K562 (cell line): ENCODE results near the gene CUX1. TPM values are rescaled to one million over a fixed set of nuclear protein-coding genes. Genes with fewer than 3 reads are reported as not detected.
A peak's percentile ranks its signal among the peaks of the same experiment; 100 is the strongest.

Experiments
- ATAC-seq: fragments of 200-7000 bp; cut with Tn5 transposase; 3 replicates; pipeline ENCODE4 v1.9.1; 2020; ENCODE audit warnings: moderate library complexity
- BruUV-seq: library from RNA; stranded (reverse); fragments of 400-500 nt; replicated peaks from 2 replicates; lab custom pipeline; 2021; lab: Mats Ljungman, UMichigan
- CTCF ChIA-PET: fragments of 300-600 bp; formaldehyde crosslinking; extraction: SDS; loops from one replicate; lab custom pipeline; 2021; ENCODE audit warnings: low intra/inter-chr PET ratio; lab: Yijun Ruan, JAX
- POLR2A ChIA-PET: fragments of 300-600, 350-650 bp; sonication (Branson Sonifier 250); formaldehyde crosslinking; extraction: SDS; loops from one replicate; lab custom pipeline; 2021; ENCODE audit warnings: antibody characterized with exemption, inconsistent platforms; lab: Yijun Ruan, JAX
- DNase-seq, 4 experiments: peaks; one replicate each; pipeline versions ENCODE4 v3.0.0 to v3.0.0-alpha.2; 2011 to 2018; ENCODE audit warnings: low spot score in 3 of 4, mixed read lengths in 3 of 4; ENCODE audit errors: extremely low read depth in 1 of 4
- FAIRE-seq: peaks from 2 replicates; lab custom pipeline; 2011; peaks lifted over from hg19 to GRCh38; lab: Jason Lieb, UNC
- H2AFZ ChIP-seq: 2 replicates; pipeline ENCODE4 v1.6.0; 2011; ENCODE audit warnings: low read depth, low read length, control low read depth, inconsistent platforms
- H3K27ac ChIP-seq: fragments of 200-600 bp; 3 replicates; pipeline ENCODE4 v1.8.0; 2011; ENCODE audit warnings: low read depth, mild to moderate bottlenecking, control low read depth, inconsistent platforms, low read length, moderate library complexity, mixed read lengths; ENCODE audit errors: extremely low read depth
- H3K27me3 ChIP-seq, 2 experiments: fragments of 300-600 bp in 1 of 2; 2 replicates in 1 of 2; 3 replicates in 1 of 2; pipeline versions ENCODE4 v1.6.0 to v1.8.0; 2011; ENCODE audit warnings: inconsistent platforms in 2 of 2, low read length in 2 of 2, mild to moderate bottlenecking in 1 of 2, mixed read lengths in 1 of 2, moderate library complexity in 1 of 2; ENCODE audit not compliant: control insufficient read depth in 2 of 2, insufficient read depth in 2 of 2
- H3K36me3 ChIP-seq: fragments of 300-600 bp; 3 replicates; pipeline ENCODE4 v1.8.0; 2011; ENCODE audit warnings: mild to moderate bottlenecking, low read length, inconsistent platforms; ENCODE audit not compliant: control insufficient read depth, insufficient read depth
- H3K4me1 ChIP-seq, 2 experiments: fragments of 200-600 bp in 1 of 2; replicated peaks in 1 of 2; 2 replicates in 1 of 2; 3 replicates in 1 of 2; pipeline versions ENCODE4 v1.5.1 to v1.8.0; 2011; ENCODE audit warnings: inconsistent platforms in 2 of 2, low read length in 2 of 2, mild to moderate bottlenecking in 1 of 2, mixed read lengths in 1 of 2, moderate library complexity in 1 of 2; ENCODE audit not compliant: control insufficient read depth in 2 of 2, insufficient read depth in 2 of 2
- H3K4me2 ChIP-seq: 2 replicates; pipeline ENCODE4 v1.6.1; 2011; ENCODE audit warnings: low read length, control low read depth, inconsistent platforms, mixed read lengths; ENCODE audit not compliant: insufficient read depth
- H3K4me3 ChIP-seq: fragments of 200-600 bp; sonication (generic), shearing (Covaris generic); 2 replicates; pipeline ENCODE4 v1.5.1; 2016; ENCODE audit warnings: control low read depth, inconsistent platforms
- H3K79me2 ChIP-seq: fragments of 200-600 bp; 3 replicates; pipeline ENCODE4 v1.8.0; 2011; ENCODE audit warnings: low read length, inconsistent platforms; ENCODE audit not compliant: control insufficient read depth, insufficient read depth
- H3K9ac ChIP-seq, 2 experiments: 2 replicates each; pipeline versions ENCODE4 v1.6.0 to v1.6.1; 2011; ENCODE audit warnings: low read depth in 2 of 2, low read length in 2 of 2, control low read depth in 1 of 2, inconsistent platforms in 1 of 2, mild to moderate bottlenecking in 1 of 2, mixed read lengths in 1 of 2; ENCODE audit not compliant: insufficient read depth in 1 of 2
- H3K9me1 ChIP-seq: one replicate; pipeline ENCODE4 v1.6.0; 2011; ENCODE audit warnings: inconsistent platforms, mild to moderate bottlenecking, low read length, moderate library complexity; ENCODE audit not compliant: control insufficient read depth, insufficient read depth
- H3K9me3 ChIP-seq: replicated peaks from 2 replicates; pipeline ENCODE4 v1.5.1; 2011; ENCODE audit warnings: low read depth, low read length, inconsistent platforms; ENCODE audit not compliant: control insufficient read depth, insufficient read depth
- H4K20me1 ChIP-seq: replicated peaks from 2 replicates; pipeline ENCODE4 v1.6.1; 2011; ENCODE audit warnings: low read length, inconsistent platforms, mixed read lengths; ENCODE audit not compliant: control insufficient read depth, insufficient read depth
- CTBP1 ChIP-seq: fragments of 450-650 bp; IDR thresholded peaks from 2 replicates; pipeline ENCODE4 v1.6.1; 2016; ENCODE audit warnings: borderline replicate concordance
- EGR1 ChIP-seq: fragments of 450-650 bp; conservative IDR thresholded peaks from 2 replicates; pipeline ENCODE4 v1.6.1; 2017; ENCODE audit warnings: mild to moderate bottlenecking
- PHTF2 ChIP-seq: fragments of 250-450 bp; sonication (Bioruptor Pico); IDR thresholded peaks from 2 replicates; pipeline ENCODE4 v1.5.0; 2021; ENCODE audit warnings: mild to moderate bottlenecking
- ZNF518B ChIP-seq: fragments of 250-450 bp; sonication (Bioruptor Pico); IDR thresholded peaks from 2 replicates; pipeline ENCODE4 v1.5.0; 2021; ENCODE audit warnings: mild to moderate bottlenecking, moderate library complexity
- WGBS: fragments of 100-300 bp; shearing (Covaris generic); methylation state at CpG from one replicate; pipeline ENCODE4 v1.1.6; 2016; ENCODE audit warnings: low coverage, mixed read lengths; ENCODE audit not compliant: insufficient coverage; ENCODE audit errors: missing lambda C conversion rate; 5-methylcytosine and 5-hydroxymethylcytosine counted together
- in situ Hi-C: fragments of 300-500 bp; cut with MboI; formaldehyde crosslinking; loops from 4 replicates; pipeline ENCODE4 v1.15.0; 2018; ENCODE audit warnings: inconsistent platforms, mixed read lengths
- intact Hi-C: fragments of 100-400 bp; cut with micrococcal nuclease; formaldehyde crosslinking; loops from 2 replicates; pipeline ENCODE4 v1.14.2; 2022
- polyA plus RNA-seq, 8 experiments: library from polyadenylated mRNA; depleted of rRNA in 4 of 8; stranded (reverse) in 5 of 8; unstranded in 3 of 8; fragments of >200 nt; fragmentation: Nextera tagmentation in 2 of 8; fragmentation: Illumina TruSeq in 1 of 8; extraction: Ambion mirVana in 2 of 8; extraction: Trizol in 1 of 8; gene quantifications; 2 replicates each; pipeline versions ENCODE4 v1.2.1 to v1.2.3, GENCODE V29; 2011 to 2014; ENCODE audit warnings: inconsistent platforms in 1 of 8, missing spikeins in 1 of 8
- total RNA-seq, 7 experiments: library from RNA; depleted of rRNA in 6 of 7; stranded (reverse); fragments of >200 nt in 6 of 7; fragmentation: Illumina TruSeq in 2 of 7; extraction: Trizol in 2 of 7; gene quantifications; 2 replicates each; pipeline versions ENCODE4 v1.2.1 to v1.2.3, GENCODE V29; 2011 to 2021; ENCODE audit warnings: low replicate concordance in 1 of 7

The CUX1 gene
- total and polyA plus RNA-seq, 9 of the 15 experiments (the other 6 are each of a cell fraction or from before 2014, with no cell fraction given), result 3.6 to 55.3 (median 25.2) TPM

- Histone ChIP-seq H3K27me3 (no peaks in the 10 kb centered on the region), H3K27ac (no peak overlapping the region), H3K4me2 (no peak overlapping the region), H3K36me3 (peaks cover 14% of the 10 kb centered on the region; the same call in 2 of the 3 replicates), H4K20me1 (peaks cover 26% of the 10 kb centered on the region), H3K4me1 (peaks cover 40 to 46% of the 10 kb centered on the region in 2 experiments), H3K9ac (0 out of 4 replicates have a peak overlapping the region, but pooled peaks of 1 of the 2 experiments have one; percentile 73), H3K9me3 (no peaks in the 10 kb centered on the region), H3K9me1 (peaks cover 4% of the 10 kb centered on the region), H3K79me2 (peaks cover 97% of the 10 kb centered on the region), H2AFZ (no peak overlapping the region), H3K4me3 (no peak overlapping the region)
- WGBS, result 88% methylated on average over 7 of the region's 7 CpGs
- intact Hi-C loops, result no loop called here
- in situ Hi-C loops, result no loop called here
- DNase-seq, result no peak
- BruUV-seq, result no TSS peak
- no peak for FAIRE-seq
- no peak for ATAC-seq
- no peak for TF ChIP-seq EGR1
- ChIA-PET CTCF (no interaction called here), POLR2A (interaction anchor here (1.2 kb wide), 1 partner anchor 14 kb away, joined by 4 read pairs; no protein-coding TSS in a partner anchor)
Measured at GRCh38 chr7:101865031-101865430, 47.6 kb downstream of the CUX1 start.

- H2AFZ ChIP-seq, result no peak overlapping the region
- H3K9me3 ChIP-seq, result no peaks in the 10 kb centered on the region
- in situ Hi-C loops (no loop called here), intact Hi-C loops (no loop called here)
- peaks cover 4% of the 10 kb centered on the region for H3K9me1 ChIP-seq
- H3K9ac ChIP-seq, result no peak overlapping the region
- peaks cover 44 to 46% of the 10 kb centered on the region in 2 experiments for H3K4me1 ChIP-seq
- ChIA-PET POLR2A (interaction anchor here (1.2 kb wide), 1 partner anchor 14 kb away, joined by 4 read pairs; no protein-coding TSS in a partner anchor), CTCF (no interaction called here)
- BruUV-seq, result no TSS peak
- ATAC-seq (no peak), FAIRE-seq (no peak), DNase-seq (no peak)
- H3K27ac ChIP-seq, result no peak overlapping the region
- no peak overlapping the region for H3K4me2 ChIP-seq
- H3K79me2 ChIP-seq, result peaks cover 97% of the 10 kb centered on the region
- TF ChIP-seq CTBP1, result no peak
- TF ChIP-seq ZNF518B, result no peak
- no peak for TF ChIP-seq PHTF2
- H4K20me1 ChIP-seq, result peaks cover 29% of the 10 kb centered on the region
- 87% methylated on average over 13 of the region's 13 CpGs for WGBS
- peaks cover 14% of the 10 kb centered on the region; the same call in 2 of the 3 replicates for H3K36me3 ChIP-seq
- no peak overlapping the region for H3K4me3 ChIP-seq
- H3K27me3 ChIP-seq, result no peaks in the 10 kb centered on the region
Measured at GRCh38 chr7:101865455-101865854, 48.0 kb downstream of the CUX1 start.
